CD4-positive, alpha-beta T cell treated with Interleukin-6 for 4 hours (primary cell): ENCODE results near the gene FBXL14.
A peak's percentile ranks its signal among the peaks of the same experiment; 100 is the strongest.
"Not testable (repeated sequence)": the region's sequence is repeated elsewhere in the genome, so short reads cannot be mapped to it uniquely, and the experiment has no call there.

ENCODE experiments used
- DNase-seq: peaks from one replicate; pipeline ENCODE4 v3.0.0-alpha.2; 2020; ENCODE audit warnings: mixed read lengths

FBXL14 gene

DNA sequence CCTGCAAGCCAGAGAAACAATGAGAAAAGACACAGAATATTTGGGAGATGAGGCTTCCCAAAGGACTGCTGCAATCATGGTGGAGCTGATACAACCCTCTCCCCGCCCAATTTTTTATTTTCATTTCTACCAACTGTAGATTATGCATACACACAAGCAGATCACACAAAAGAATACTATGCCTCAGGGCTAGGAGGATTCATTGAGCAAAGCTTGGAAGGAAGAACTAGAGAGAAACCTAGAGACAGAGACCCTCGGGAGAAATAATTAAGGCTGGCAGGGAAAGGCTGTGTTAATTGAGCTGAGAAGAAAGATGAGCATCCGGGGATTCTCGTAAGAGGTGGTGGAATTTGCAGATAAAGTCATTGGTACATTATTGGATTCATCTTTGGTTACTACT lies 24.8 kb upstream of the FBXL14 start:
- DNase-seq: no peak

DNA sequence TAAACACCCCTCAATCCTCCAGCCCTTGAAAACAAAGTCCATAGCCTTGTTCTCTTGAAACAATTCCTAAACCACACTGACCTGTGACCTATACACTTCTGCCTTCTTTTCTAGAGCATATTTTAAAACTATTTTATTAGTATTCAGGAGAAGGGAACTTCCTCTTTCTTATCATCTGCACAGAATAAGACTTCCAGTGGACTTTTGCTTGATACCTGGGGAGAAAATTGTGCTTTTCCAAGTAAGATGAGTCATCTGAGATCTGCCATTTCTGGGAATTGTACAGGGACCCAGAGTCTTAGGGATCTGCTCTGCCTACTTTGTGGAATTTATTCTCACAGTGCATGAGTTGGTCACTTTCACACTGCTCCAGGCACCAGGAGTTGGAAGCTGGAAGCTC lies 24.1 kb upstream of the FBXL14 start:
- DNase-seq: no peak

DNA sequence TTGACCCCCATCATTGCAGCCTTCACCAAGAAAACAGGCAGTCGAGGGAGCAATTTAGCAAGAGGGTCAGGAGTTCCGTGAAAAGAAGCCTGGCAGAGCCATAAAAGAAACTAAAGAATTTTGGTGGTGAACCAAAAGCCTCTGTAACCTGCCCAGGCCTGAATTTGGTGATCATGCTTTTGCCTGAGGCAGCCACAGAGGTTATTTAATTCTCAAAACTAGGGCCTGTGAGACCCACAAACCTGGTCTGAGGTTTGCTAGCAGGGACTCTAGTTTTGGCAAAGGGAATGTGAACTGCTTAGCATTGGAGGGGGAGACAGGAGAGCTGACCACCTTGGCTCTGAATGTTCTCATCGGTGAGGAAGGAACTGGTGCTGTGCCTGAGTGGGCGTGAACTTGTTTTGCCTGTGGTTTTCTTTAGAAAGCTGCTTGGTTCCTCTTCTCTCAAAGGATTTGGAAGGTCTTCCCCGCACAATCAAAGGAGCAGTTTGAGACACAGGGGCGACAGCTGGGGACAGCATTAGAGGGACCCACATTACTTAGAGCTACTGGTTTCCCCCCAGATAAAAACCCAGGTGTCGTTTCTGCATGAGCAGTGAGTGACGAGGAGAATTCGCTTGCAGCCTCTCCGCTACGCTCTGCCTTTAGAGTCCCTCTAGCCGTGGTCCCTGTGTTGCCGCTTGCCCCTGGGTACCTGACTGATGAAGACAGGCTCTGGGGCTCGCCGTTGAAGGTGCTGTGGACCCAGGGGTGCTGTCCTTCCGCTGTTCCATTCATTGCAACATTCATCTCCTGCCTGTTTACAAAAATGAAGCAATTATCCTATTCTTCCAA lies 22.1 kb upstream of the FBXL14 start:
- DNase-seq: no peak

DNA sequence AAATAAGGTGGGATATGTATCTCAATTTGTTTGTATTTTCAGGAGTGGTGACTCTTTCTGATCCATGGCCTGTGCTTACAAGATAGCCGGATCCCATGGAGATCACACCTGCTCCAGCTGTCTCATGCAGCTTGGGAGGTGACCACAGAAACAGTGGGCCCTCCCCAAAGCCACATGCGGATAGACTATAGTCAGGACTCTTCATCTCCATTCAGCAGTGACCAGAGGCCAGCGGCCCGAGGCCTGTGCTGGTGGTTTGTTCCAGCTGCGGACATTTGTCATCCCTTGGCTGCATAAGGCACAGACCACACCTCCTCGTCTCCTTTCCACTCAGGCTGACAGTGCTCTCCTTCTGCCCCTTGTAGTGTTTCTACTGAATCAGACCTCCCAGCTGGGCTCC lies 20.0 kb upstream of the FBXL14 start:
- DNase-seq: no peak

DNA sequence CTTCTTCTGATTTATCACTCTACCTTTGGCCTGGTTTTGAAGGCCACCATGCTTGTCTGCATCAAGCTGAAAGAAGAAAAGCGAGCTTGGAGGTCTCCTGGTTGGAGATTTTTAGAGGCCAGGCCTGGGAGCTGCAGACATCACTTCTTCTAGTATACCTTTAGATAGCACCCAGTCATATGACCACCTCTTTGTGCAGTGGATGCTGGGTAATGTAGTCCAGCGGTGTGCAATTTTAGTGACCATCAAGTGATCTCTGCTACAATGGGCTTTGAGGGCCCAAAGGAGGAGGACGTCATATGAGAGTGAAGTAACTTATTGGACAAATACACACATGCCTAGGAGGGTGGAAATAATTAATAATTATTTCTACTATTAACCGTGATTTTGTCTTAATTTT lies 19.5 kb upstream of the FBXL14 start:
- DNase-seq: no peak

DNA sequence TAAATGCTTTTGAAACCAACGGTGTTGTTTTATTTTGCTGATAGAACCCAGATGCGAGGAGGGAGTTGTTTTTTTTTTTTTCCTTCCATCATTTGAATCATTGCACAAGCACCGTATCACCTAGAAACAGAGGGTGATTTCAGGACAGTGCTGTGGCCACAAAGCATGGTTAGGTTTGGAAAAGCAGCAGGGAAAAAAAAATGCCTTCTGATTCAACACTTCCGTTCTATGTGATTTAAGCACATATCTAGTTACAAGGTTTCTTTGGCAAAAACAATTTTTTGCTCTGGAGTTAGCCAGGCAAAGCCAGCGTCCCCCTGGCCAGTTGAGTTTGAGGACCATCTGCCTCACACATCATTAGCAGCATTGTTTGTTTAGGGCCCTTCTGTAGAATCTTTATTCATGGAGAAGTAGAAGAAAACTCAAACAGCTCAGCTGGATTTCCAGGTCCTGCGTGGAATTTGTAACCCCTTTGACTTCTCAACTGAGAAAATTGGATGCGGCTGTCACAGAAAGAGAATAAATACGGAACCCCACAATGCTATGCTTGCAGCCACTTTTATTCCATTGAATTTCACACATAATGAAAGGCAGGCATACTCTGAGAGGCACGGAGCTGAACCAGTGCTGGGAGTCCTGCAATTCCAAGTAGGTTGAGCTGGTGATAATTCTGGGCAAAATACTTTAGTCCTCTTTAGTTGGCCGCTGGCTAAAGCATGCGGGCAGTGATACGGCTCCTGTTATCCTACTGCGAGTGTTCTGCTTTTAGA lies 17.6 kb upstream of the FBXL14 start:
- no peak for DNase-seq

DNA sequence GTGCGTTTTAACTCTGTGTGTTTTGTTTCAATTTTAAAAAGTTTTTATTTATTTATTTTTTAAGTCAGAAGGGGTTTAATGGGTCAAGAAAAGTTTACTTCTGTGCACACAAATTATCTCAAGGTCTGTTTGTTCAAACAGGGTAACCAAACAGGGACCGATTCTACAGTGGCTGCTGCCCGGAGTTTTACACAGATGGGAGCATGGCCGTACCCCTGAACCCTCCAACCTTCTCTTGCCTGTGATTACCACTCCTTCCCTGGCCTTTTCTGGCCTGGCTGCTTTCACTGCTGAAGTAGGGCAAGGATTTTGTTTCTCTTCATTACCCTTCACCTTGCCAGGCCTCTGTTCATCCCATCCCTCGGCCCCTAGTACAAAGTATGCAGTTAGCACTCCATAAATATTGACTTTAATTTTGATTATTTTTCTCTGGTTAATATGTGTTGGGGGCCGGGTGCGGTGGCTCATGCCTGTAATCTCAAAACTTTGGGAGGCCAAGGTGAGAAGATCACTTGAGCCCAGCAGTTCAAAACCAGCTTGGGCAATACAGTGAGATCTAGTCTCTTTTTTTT lies 15.8 kb upstream of the FBXL14 start:
- DNase-seq: no peak

DNA sequence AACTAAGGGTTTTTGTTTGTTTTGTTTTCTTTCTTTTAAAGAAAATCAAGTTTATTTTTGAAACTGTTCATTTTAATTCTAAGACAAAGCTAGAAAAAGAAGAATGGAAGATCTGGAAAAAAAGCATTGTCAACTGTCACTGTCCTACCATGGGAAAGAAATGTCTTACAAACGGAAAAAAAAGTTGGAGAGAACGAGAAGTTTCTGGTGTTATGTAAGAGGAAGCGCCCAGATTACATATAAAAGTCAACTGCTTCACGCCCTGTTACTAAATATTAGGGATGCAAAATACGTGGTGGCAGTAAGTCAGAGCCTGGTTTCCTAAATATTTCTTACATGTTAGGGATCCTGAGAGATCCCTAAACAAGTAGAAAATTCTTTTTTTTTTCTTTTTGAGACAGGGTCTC lies 14.3 kb upstream of the FBXL14 start:
- no peak for DNase-seq

DNA sequence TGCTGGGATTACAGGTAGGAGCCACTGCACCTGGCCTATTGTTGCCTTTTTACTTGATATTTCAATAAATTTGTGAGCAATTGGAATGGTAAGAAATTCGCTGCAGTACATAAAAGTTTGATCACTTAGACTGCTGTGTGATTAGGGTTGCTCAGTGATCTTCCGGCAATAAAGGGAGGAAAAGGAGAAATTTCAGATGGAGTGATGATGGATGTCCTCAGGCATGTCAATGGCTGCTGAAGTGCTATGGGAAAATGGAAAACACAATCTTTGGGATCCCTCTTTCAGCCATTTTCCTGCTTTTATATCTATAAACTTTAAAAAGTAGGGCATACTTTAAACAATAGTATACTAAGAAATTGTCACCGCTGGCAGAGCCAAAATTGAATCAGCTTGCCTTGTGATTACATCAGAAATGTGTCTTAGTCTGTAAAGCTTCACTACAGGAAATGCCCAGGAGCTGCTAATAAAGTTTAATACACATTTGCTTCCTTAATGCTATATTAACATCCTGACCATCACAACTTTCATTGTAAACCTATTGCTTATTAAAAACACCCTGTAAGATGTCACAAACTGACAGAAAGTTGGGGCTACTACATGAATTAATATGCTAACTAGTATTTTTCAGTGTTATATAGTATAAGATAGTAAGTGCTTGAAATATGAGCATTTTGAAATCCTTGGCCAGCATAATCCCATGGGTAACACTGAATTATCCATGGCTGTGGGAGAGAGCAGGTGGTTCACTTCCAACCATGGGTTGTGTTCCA lies 13.7 kb upstream of the FBXL14 start:
- no peak for DNase-seq

DNA sequence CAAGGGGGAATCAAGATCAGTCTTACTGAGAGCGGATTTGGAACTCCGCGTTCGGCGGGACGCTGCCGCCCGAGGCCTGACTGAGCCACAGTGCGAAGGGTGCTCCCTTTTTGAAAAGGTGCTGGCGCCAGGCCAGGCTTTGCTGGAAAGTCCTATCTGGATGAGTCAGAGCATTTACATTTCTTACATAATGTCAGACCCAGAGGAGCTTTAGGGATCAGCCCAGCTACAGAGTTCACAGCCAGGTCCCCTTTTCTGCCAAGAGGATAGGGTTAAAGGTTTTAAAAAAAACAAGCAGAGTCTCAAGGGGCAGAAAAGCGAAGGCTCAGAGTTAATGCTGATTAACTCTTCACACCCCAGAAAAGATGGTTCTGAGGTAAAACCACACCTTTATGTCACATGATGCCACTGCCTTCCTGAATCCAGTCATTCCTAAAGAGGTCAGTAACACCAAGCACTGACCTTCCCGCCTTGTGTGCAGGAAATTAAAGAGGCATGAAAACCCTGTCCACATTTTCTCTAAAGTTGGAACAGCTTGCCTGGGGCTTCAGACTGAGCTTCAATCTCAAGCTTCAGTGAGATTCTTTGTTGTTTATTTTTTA lies 11.7 kb upstream of the FBXL14 start:
- peak; percentile 80 for DNase-seq

DNA sequence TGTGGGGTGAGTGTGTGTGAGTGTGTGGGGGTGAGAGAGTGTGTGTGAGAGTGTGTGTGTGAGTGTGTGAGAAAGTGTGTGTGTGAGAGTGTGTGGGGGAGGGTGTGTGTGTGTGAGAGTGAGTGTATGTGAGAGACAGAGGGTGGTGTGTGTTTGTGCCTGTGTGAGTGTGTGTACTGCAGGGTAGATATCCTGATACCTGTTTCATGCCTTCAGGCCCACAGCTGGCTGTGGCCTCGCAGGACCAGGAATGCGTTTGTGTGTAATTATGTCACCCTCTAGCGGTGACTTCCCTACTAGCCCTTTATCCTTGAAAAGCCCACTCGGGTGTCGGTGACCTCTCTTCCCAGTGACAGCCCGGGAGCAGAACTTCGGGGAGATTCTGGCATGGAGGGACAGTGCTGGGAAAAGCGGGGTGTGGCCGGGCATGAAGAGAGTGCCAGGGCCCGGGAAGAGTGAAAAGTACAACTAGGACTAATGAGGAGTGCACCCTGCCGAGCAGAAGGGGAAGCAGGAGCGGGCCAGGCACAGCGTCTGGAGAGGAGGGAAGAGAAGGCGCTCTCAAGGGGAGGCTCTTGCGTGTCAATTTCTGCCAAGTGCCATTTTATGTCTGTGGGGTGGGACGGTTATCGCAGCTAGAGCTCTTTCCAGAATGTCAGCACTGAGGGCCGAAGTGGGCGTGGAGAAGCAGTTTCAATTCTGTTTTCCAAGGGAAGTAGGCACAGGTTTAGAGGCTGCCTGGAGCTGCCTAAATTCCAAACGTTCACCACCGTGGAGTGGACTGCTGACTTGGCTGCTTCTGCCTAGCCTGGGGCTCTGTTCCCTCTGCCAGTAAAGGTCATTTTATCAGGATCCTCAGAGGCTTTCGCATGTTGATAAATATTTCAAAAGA lies 11.0 kb upstream of the FBXL14 start:
- peak; percentile 72 for DNase-seq

DNA sequence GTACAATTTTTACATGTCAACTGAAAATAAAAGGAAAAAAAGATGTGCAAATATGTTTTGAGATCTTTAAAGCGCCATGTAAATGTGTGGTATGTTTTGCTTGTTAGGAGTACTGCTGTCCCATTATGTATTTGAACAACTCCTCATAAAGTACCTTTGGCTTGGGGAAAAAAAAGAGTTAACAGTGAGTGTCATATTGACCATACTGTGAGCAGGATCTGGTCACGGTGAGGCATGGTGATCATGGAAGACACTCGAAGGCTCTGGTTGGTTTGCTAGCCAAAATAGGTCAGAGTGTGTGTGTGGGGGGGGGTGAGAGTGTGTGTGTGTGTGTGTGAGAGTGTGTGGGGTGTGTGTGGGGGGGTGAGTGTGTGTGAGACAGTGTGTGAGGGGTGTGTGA lies 10.1 kb upstream of the FBXL14 start:
- no peak for DNase-seq

DNA sequence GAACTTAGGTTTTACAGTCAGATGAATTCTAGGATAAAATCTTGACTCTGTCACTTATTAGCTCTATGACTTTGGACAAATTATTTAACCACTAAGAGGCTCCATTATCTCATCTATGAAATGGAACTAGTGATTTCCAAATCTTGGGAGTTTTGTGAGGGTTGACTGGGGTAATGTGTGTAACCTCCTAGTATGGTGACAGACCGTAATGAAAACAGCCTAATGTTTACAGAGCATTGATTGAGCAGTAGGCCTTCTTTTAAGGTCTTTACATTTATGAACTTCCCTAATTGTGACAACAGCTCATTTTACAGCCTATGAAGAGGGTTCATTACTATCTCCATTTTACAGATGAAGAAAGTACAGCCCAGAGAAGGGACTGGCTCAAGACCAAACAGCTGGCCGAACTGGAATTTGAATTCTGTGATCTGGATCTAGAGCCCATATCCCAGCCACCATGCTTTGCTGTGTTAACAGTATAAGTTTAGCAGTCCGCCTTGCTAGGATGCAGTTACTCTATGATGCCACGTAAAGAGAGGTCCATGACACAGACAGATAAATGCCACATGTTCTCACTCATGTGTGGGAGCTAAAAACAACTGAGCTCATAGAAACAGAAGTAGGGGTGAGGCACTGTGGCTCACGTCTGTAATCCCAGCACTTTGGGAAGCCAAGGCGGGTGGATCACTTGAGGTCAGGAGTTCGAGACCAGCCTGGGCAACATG lies 9.1 kb upstream of the FBXL14 start:
- DNase-seq: no peak

DNA sequence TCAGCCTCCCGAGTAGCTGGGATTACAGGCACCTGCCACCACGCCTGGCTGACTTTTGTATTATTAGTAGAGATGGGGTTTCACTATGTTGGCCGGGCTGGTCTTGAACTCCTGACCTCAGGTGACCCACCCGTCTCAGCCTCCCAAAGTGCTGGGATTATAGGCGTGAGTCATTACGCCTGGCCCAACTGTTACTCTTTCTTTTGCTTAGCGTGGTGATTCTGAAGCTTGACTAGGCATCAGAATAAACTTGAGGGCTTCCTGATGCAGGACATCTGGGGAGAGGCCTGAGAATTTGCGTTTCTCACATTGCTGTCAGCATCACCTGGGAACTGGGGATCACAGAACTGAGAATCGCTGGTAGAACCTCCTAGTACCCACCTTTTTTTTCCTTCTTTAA lies 8.3 kb upstream of the FBXL14 start:
- not testable (repeated sequence) for DNase-seq

DNA sequence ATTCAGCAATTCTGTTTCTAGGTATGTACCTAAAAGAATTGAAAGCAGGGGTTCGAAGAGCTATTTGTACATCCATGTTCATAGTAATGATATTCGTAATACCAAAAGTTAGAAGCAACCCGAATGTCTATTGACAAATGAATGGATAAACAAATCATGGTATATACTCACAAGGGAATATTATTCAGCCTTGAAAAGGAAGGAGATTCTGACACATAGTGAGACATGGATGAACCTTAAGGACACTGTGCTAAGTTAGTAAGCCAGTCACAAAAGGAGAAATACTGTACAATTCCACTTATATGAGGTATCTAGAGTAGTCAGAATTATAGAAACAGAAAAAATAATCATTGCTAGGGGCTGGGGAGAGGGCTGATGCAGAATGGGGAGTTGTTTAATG lies 4.4 kb upstream of the FBXL14 start:
- DNase-seq: no peak

DNA sequence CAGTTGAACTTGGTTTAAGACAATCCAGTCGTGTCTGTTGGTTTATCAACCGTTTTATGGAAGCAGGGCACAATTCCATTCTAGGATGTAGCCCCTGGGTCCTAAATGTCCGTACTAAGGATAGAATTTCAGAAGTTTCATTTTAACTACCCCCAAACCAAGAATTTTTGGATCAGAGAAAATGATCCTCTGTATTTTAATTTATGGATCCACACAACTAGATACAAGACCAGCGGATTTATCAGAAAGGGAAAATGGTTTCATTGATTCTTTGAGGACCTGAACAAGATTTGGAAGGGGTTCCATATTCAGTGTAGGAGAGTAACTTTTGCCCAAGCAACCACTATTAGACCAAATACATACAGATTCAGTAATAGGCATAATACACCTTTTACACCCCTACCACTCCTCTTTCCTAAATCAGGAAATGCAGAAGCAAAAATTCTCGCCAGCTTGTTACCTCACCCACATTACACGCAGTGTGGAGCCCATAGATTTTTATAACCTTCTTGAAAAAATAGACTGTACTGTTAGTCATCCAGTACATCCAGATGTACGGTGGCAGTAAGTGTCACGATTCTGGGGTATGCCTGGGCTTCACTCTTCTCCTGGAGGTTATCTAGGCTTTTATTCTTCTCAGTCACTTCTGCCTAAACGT lies 1.4 kb upstream of the FBXL14 start:
- DNase-seq: no peak

DNA sequence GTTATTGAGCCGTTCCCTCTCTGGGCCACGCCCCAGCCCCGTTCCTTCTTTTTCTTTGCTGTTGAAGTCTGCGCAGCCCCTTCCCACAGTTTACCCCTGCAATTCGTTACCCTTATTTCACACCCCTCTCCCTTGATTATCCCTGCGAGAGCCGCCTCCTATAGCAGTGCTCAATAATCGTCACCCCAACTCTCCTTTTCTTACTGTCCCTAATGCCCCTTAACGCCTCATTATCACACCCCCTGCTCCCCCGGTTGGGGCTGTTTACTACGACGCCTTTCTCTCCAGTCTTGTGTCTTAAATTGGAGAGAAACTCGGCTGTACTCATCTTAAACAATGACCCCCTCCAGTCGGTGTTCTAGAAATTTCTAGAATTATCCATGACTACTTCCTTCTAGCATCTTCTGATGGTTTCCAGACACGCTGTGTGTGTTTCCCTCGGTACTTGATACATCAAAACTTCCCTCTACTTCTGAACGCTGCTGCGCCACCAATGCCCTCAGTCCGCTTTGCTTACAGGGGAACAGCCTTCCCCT lies 713 bp upstream of the FBXL14 start:
- peak; percentile 19 for DNase-seq

DNA sequence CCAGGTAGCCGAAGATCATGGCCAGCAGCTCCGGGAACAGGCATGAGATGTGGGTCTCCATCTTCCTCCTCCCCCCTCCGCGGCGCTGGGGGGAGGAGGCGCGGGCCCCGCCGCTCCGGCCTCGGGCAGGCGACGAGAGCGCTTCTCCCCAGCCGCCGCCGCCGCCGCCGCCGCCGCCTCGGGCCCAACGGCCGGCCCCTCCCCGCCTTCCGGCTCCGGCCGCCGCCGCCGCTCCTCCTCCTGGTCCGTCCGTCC lies 448 bp downstream of the FBXL14 start:
- DNase-seq: no peak

DNA sequence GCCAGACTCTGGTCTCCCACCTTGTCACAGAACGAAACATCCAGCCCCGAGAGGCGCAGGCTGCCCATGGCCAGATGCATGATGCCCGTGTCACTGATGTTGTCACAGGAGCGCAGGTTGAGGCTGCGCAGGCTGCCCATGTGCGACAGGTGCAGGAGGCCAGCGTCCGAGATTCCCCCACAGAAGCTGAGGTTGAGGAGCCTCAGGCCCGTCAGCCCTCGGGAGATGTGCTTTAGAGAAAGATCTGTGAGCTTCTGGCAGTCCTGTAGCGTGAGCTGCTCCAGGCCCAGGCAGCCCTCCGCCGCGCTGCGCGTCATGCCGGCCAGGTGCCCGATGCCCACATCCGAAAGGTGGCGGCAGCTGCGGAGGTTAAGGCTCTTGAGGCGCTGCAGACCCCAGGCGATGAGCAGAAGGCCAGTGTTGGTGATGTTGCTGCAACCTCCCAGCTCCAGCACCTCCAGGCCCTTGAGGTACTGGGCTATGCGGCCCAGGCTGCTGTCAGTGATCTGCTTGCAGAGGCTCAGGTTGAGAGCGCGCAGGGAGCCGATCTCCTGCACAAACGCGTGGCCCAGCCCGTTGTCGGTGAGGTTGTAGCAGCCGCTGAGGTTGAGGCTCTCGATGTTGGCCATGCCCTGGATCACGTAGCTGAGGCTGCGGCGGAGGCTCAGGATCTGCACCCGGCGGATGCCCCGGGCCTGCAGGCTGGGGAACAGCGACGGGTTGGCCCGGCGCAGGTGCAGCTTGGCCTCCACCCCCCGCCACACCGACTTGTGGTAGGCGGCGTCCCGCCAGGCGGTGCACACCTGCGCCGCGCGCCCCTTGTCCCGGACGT lies 991 bp downstream of the FBXL14 start:
- DNase-seq: peak; percentile 72
